Loucy (cell line): ENCODE data around the gene FPR1.

ENCODE experiments used
- EZH2phosphoT487 ChIP-seq: fragments of 200-600 bp; IDR thresholded peaks from 2 replicates; pipeline ENCODE4 v1.6.1; 2018; ENCODE audit warnings: antibody characterized with exemption, mild to moderate bottlenecking, moderate library complexity, borderline replicate concordance
- TF ChIP-seq, protein P1 (sequence below): fragments of 200-600 bp; sonication (generic); conservative IDR thresholded peaks from 2 replicates; pipeline ENCODE4 v1.5.1; 2014; ENCODE audit warnings: mild to moderate bottlenecking, antibody characterized with exemption, low read length

DNA sequence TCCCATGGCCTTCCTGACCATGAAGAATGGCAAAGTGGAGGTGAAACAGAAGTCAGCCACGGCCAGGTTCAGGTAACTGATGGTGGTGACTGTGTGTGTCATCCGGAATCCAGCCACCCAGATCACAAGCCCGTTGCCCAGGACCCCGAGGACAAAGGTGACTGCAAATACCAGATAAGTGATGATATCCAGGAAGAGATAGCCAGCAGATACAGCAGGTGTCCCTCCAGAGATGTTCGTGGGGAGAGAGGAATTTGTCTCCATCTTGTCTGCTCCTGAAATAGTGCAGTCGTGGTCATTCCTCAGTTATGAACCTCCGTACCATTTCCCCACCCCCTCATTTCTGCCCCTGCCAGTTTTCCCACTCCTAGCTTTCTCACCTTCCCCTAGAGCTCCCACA, 4.9 kb downstream of the FPR1 start:
- TF ChIP-seq, protein P1, sequence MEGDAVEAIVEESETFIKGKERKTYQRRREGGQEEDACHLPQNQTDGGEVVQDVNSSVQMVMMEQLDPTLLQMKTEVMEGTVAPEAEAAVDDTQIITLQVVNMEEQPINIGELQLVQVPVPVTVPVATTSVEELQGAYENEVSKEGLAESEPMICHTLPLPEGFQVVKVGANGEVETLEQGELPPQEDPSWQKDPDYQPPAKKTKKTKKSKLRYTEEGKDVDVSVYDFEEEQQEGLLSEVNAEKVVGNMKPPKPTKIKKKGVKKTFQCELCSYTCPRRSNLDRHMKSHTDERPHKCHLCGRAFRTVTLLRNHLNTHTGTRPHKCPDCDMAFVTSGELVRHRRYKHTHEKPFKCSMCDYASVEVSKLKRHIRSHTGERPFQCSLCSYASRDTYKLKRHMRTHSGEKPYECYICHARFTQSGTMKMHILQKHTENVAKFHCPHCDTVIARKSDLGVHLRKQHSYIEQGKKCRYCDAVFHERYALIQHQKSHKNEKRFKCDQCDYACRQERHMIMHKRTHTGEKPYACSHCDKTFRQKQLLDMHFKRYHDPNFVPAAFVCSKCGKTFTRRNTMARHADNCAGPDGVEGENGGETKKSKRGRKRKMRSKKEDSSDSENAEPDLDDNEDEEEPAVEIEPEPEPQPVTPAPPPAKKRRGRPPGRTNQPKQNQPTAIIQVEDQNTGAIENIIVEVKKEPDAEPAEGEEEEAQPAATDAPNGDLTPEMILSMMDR: no peak
- TF ChIP-seq EZH2phosphoT487: no peak
